BE2C (cell line): ENCODE data around the gene GRM5.

Experiments
- DNase-seq: peaks from one replicate; pipeline ENCODE4 v3.0.0-alpha.2; 2020
- H3K27me3 ChIP-seq: fragments of 250-450 bp; sonication (Bioruptor Pico); 2 replicates; pipeline ENCODE4 v1.5.1; 2020; ENCODE audit warnings: mild to moderate bottlenecking
- H3K36me3 ChIP-seq: fragments of 250-450 bp; sonication (Bioruptor Pico); 2 replicates; pipeline ENCODE4 v1.5.1; 2020; ENCODE audit warnings: mild to moderate bottlenecking
- H3K4me1 ChIP-seq: fragments of 250-450 bp; sonication (Bioruptor Pico); 2 replicates; pipeline ENCODE4 v1.5.1; 2020
- H3K4me3 ChIP-seq: 2 replicates; pipeline ENCODE4 v1.5.1; 2011; ENCODE audit warnings: low read depth, low read length
- H3K9me3 ChIP-seq: fragments of 250-450 bp; sonication (Bioruptor Pico); 2 replicates; pipeline ENCODE4 v1.5.1; 2020
- TF ChIP-seq, protein P1 (sequence below): IDR thresholded peaks from 2 replicates; pipeline ENCODE4 v1.5.1; 2012; ENCODE audit warnings: mild to moderate bottlenecking, low read depth, low read length

Gene GRM5

GRCh38 chr11:88655196-88655595, 410.6 kb downstream of the GRM5 start:
- Histone ChIP-seq H3K27me3 (no peaks in the 10 kb centered on the region), H3K4me1 (no peaks in the 10 kb centered on the region), H3K9me3 (no peaks in the 10 kb centered on the region), H3K4me3 (no peak overlapping the region), H3K36me3 (no peaks in the 10 kb centered on the region)
- no peak for DNase-seq
- TF ChIP-seq, protein P1, sequence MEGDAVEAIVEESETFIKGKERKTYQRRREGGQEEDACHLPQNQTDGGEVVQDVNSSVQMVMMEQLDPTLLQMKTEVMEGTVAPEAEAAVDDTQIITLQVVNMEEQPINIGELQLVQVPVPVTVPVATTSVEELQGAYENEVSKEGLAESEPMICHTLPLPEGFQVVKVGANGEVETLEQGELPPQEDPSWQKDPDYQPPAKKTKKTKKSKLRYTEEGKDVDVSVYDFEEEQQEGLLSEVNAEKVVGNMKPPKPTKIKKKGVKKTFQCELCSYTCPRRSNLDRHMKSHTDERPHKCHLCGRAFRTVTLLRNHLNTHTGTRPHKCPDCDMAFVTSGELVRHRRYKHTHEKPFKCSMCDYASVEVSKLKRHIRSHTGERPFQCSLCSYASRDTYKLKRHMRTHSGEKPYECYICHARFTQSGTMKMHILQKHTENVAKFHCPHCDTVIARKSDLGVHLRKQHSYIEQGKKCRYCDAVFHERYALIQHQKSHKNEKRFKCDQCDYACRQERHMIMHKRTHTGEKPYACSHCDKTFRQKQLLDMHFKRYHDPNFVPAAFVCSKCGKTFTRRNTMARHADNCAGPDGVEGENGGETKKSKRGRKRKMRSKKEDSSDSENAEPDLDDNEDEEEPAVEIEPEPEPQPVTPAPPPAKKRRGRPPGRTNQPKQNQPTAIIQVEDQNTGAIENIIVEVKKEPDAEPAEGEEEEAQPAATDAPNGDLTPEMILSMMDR: no peak

GRCh38 chr11:88651556-88651955, 414.2 kb downstream of the GRM5 start:
- Histone ChIP-seq H3K27me3 (no peaks in the 10 kb centered on the region), H3K4me1 (no peaks in the 10 kb centered on the region), H3K36me3 (no peaks in the 10 kb centered on the region), H3K9me3 (no peaks in the 10 kb centered on the region), H3K4me3 (no peak overlapping the region)
- DNase-seq: no peak
- TF ChIP-seq, protein P1: no peak

- H3K4me3 ChIP-seq: no peak overlapping the region
- TF ChIP-seq, protein P1: no peak
Measured at GRCh38 chr11:88644724-88645123, 421.1 kb downstream of the GRM5 start.

DNA sequence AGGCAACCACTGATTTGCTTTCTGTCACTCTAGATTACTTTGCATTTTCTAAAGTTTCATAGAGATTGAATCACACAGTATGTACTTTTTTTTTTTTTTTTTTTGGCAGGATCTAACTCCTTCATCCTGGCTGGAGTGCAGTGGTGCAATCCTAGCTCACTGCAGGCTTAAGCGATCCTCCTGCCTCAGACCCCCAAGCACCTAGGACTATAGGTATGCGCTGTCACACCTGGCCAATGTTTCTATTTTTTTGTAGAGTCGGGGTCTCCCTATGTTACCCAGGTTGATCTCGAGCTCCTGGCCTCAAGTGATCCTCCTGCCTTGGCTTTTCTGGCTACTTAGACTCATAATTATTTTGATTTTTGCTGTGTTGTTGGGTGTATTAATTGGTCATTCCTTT, 433.6 kb downstream of the GRM5 start:
- Histone ChIP-seq H3K27me3 (no peaks in the 10 kb centered on the region), H3K36me3 (no peaks in the 10 kb centered on the region), H3K4me3 (no peak overlapping the region), H3K9me3 (no peaks in the 10 kb centered on the region), H3K4me1 (no peaks in the 10 kb centered on the region)
- TF ChIP-seq, protein P1: no peak
- DNase-seq: no peak

More at GRCh38 chr11:88644724-88645123, 421.1 kb downstream of the GRM5 start:
- Histone ChIP-seq H3K36me3 (no peaks in the 10 kb centered on the region), H3K9me3 (no peaks in the 10 kb centered on the region), H3K4me1 (no peaks in the 10 kb centered on the region), H3K27me3 (no peaks in the 10 kb centered on the region)
- no peak for DNase-seq

DNA sequence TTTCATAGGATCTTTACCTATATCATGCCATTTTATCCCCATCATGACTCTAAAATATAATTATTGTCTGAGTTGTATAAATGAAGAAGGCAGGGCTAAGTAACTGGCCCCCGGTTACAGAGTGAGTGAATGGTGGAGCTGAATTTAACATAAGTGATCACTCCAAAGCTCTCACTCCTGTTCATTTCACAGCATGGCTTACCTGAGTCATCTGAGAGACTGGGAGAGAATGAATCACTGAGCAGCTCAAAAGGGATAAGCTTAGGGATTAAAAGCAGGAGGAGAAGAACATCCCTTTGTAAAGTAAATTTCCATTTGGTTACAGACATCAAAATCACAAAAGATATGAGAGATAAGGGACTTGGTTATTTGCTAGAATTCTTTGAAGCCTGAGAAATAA, 434.3 kb downstream of the GRM5 start:
- Histone ChIP-seq H3K36me3 (no peaks in the 10 kb centered on the region), H3K4me3 (no peak overlapping the region), H3K4me1 (no peaks in the 10 kb centered on the region), H3K27me3 (no peaks in the 10 kb centered on the region), H3K9me3 (no peaks in the 10 kb centered on the region)
- no peak for DNase-seq
- TF ChIP-seq, protein P1: no peak

DNA sequence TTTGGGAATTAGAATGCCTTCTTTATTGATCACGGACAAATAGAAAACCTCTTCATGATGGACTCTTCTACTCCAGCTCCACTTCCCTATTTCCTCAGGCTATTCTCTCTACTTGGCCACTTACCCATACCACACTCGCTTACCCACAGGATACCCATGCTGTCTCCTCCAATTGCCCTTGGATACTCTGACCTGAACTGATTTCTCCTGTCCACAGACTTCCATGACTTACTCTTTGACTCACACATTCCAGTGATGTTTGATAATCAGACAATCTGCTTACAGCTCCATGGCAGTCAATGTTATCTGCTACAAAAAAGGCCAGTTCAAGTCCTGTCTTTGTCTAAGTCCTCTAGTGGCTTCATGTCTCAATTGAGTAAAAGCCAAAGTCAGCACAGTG, 436.3 kb downstream of the GRM5 start:
- DNase-seq: no peak
- H3K4me1 ChIP-seq: no peaks in the 10 kb centered on the region
- no peaks in the 10 kb centered on the region for H3K27me3 ChIP-seq
- H3K36me3 ChIP-seq: no peaks in the 10 kb centered on the region
- TF ChIP-seq, protein P1: no peak
- H3K9me3 ChIP-seq: no peaks in the 10 kb centered on the region
- no peak overlapping the region for H3K4me3 ChIP-seq
